HG02840 (cell line): Measurements from ENCODE around the gene B9D1.

Source experiments
- ATAC-seq: cut with Tn5 transposase; IDR thresholded peaks from one replicate; pipeline ENCODE4 v1.9.1; 2021; ENCODE audit warnings: mild to moderate bottlenecking, moderate library complexity, moderate number of reproducible peaks; ENCODE audit not compliant: unreplicated experiment, low FRiP score

B9D1 gene

GRCh38 chr17:19327031-19327783, 35.3 kb downstream of the B9D1 start:
- no peak for ATAC-seq

- no peak for ATAC-seq
Measured at GRCh38 chr17:19325542-19325941, 37.0 kb downstream of the B9D1 start.

- ATAC-seq: no peak
Measured at GRCh38 chr17:19322861-19323260, 39.7 kb downstream of the B9D1 start.

GRCh38 chr17:19322129-19322505, 40.4 kb downstream of the B9D1 start:
- ATAC-seq: no peak

- ATAC-seq: no peak
Measured at GRCh38 chr17:19321481-19322128, 40.9 kb downstream of the B9D1 start.

GRCh38 chr17:19320876-19321275, 41.6 kb downstream of the B9D1 start:
- ATAC-seq: no peak

GRCh38 chr17:19319771-19320505, 42.6 kb downstream of the B9D1 start:
- no peak for ATAC-seq

GRCh38 chr17:19318611-19319010, 43.9 kb downstream of the B9D1 start:
- no peak for ATAC-seq

GRCh38 chr17:19317359-19318095, 45.0 kb downstream of the B9D1 start:
- ATAC-seq: no peak

GRCh38 chr17:19316761-19317358, 45.7 kb downstream of the B9D1 start:
- no peak for ATAC-seq

- no peak for ATAC-seq
Measured at GRCh38 chr17:19315104-19315503, 47.4 kb downstream of the B9D1 start.

GRCh38 chr17:19313746-19314651, 48.5 kb downstream of the B9D1 start:
- ATAC-seq: no peak

GRCh38 chr17:19313066-19313745, 49.3 kb downstream of the B9D1 start:
- no peak for ATAC-seq

- ATAC-seq: no peak
Measured at GRCh38 chr17:19312406-19312805, 50.1 kb downstream of the B9D1 start.

- no peak for ATAC-seq
Measured at GRCh38 chr17:19311421-19312215, 50.9 kb downstream of the B9D1 start.

GRCh38 chr17:19311016-19311415, 51.5 kb downstream of the B9D1 start:
- no peak for ATAC-seq

- no peak for ATAC-seq
Measured at GRCh38 chr17:19310151-19310550, 52.4 kb downstream of the B9D1 start.

GRCh38 chr17:19309701-19310100, 52.8 kb downstream of the B9D1 start:
- ATAC-seq: no peak
